ENCODE measurements around the gene MT1HL1. TPM values are rescaled to one million over a fixed set of nuclear protein-coding genes. Genes with fewer than 3 reads are reported as not detected.

Gene MT1HL1
- polyA plus RNA-seq, 1 of the 3 experiments (the other 2 are of a cell fraction): not detected

- ChIA-PET POLR2A (no interaction called here), CTCF (interaction anchor here (0.8 to 2.1 kb wide), 4 partner anchors 9 to 424 kb away, joined by 3 to 7 read pairs (median 4); partner anchors contain the start of gene RYR2)
- no peak overlapping the region for H3K9ac ChIP-seq
- H3F3A ChIP-seq (replicated peaks; ENCODE audit: insufficient read depth): no peaks in the 10 kb centered on the region
- H2AFZ ChIP-seq (ENCODE audit: low read depth): no peak overlapping the region
- no peak overlapping the region for H3K27ac ChIP-seq (ENCODE audit: low read depth in 2 of 2, low read length in 1 of 2)
- DNase-seq: no peak
- no peaks in the 10 kb centered on the region for H3K36me3 ChIP-seq (replicated peaks in 1 of 2; ENCODE audit: control insufficient read depth in 1 of 2, insufficient read depth in 2 of 2, low read length in 1 of 2)
- no peaks in the 10 kb centered on the region for H4K20me1 ChIP-seq (ENCODE audit: insufficient read depth)
- no peaks in the 10 kb centered on the region for H3K79me2 ChIP-seq (ENCODE audit: insufficient read depth)
- H3K4me2 ChIP-seq: no peak overlapping the region
- no peaks in the 10 kb centered on the region for H3K27me3 ChIP-seq (ENCODE audit: insufficient read depth)
- H3K9me3 ChIP-seq: peaks cover 3% of the 10 kb centered on the region; the same call in 1 of the 2 replicates
- TF ChIP-seq SMC3 (IDR thresholded peaks at IDR 0.05; ENCODE audit: low read depth, low read length) (no peak), ZBTB33 (IDR thresholded peaks at IDR 0.05; ENCODE audit: borderline replicate concordance, low read depth) (no peak)
- no peaks in the 10 kb centered on the region for H3K9me2 ChIP-seq
- H3K4me1 ChIP-seq (ENCODE audit: control insufficient read depth in 1 of 2, insufficient read depth in 2 of 2, low read depth in 1 of 2, low read length in 1 of 2): no peaks in the 10 kb centered on the region
- 26% methylated on average over 4 of the region's 4 CpGs for WGBS (ENCODE audit: low lambda C conversion rate)
- no peak overlapping the region for H3K4me3 ChIP-seq (ENCODE audit: low read depth in 2 of 2, low read length in 1 of 2)
Measured at GRCh38 chr1:237033061-237033460, 28.8 kb upstream of the MT1HL1 start.

- Histone ChIP-seq H3K27me3 (ENCODE audit: insufficient read depth) (no peaks in the 10 kb centered on the region), H3K4me1 (ENCODE audit: control insufficient read depth in 1 of 2, insufficient read depth in 2 of 2, low read depth in 1 of 2, low read length in 1 of 2) (no peaks in the 10 kb centered on the region), H4K20me1 (ENCODE audit: insufficient read depth) (no peaks in the 10 kb centered on the region), H3K4me2 (no peak overlapping the region), H3K27ac (ENCODE audit: low read depth in 2 of 2, low read length in 1 of 2) (no peak overlapping the region), H3K9ac (no peak overlapping the region), H3K9me3 (peaks cover 4% of the 10 kb centered on the region; the same call in 1 of the 2 replicates), H3K36me3 (replicated peaks in 1 of 2; ENCODE audit: control insufficient read depth in 1 of 2, insufficient read depth in 2 of 2, low read length in 1 of 2) (no peaks in the 10 kb centered on the region), H3K9me2 (no peaks in the 10 kb centered on the region), H2AFZ (ENCODE audit: low read depth) (no peak overlapping the region), H3K79me2 (ENCODE audit: insufficient read depth) (no peaks in the 10 kb centered on the region), H3F3A (replicated peaks; ENCODE audit: insufficient read depth) (no peaks in the 10 kb centered on the region), H3K4me3 (ENCODE audit: low read depth in 2 of 2, low read length in 1 of 2) (no peak overlapping the region)
- 39% methylated on average over 7 of the region's 7 CpGs for WGBS (ENCODE audit: low lambda C conversion rate)
- no peak for DNase-seq
- ChIA-PET CTCF (interaction anchor here (1.4 to 2.1 kb wide), 2 partner anchors 10 to 423 kb away, joined by 5 read pairs; partner anchors contain the start of gene RYR2), POLR2A (no interaction called here)
- TF ChIP-seq ZBTB33 (IDR thresholded peaks at IDR 0.05; ENCODE audit: borderline replicate concordance, low read depth) (no peak), JUND (IDR thresholded peaks at IDR 0.05) (no peak), TCF12 (IDR thresholded peaks at IDR 0.05) (no peak), RCOR1 (IDR thresholded peaks at IDR 0.05; ENCODE audit: low read length) (no peak), TAF1 (IDR thresholded peaks at IDR 0.05; ENCODE audit: borderline replicate concordance, low read depth, low read length) (no peak), CHD2 (IDR thresholded peaks at IDR 0.05; ENCODE audit: low read length, partially characterized antibody) (no peak), NRF1 (IDR thresholded peaks at IDR 0.05; ENCODE audit: low read depth, low read length) (no peak), RXRA (IDR thresholded peaks at IDR 0.05; ENCODE audit: borderline replicate concordance, low read depth) (no peak), GABPA (IDR thresholded peaks at IDR 0.05; ENCODE audit: low read depth) (no peak), FOXM1 (IDR thresholded peaks at IDR 0.05; ENCODE audit: low read depth) (no peak), EP300 (IDR thresholded peaks at IDR 0.05; ENCODE audit: borderline replicate concordance in 1 of 2, low read depth in 1 of 2, low read length in 1 of 2) (no peak), TEAD4 (IDR thresholded peaks at IDR 0.05; ENCODE audit: borderline replicate concordance, insufficient read depth) (no peak), MXI1 (IDR thresholded peaks at IDR 0.05; ENCODE audit: low read depth, low read length) (no peak), SIN3A (IDR thresholded peaks at IDR 0.05; ENCODE audit: borderline replicate concordance, low read depth, low read length) (no peak), MAX (IDR thresholded peaks at IDR 0.05; ENCODE audit: low read depth) (no peak), USF1 (IDR thresholded peaks at IDR 0.05; ENCODE audit: borderline replicate concordance, low read depth) (no peak), IRF3 (IDR thresholded peaks at IDR 0.05; ENCODE audit: low read depth, low read length) (no peak), RAD21 (IDR thresholded peaks at IDR 0.05; ENCODE audit: low read length) (no peak), EZH2phosphoT487 (IDR thresholded peaks at IDR 0.05; ENCODE audit: borderline replicate concordance, low read depth) (no peak)
Measured at GRCh38 chr1:237032029-237032428, 27.8 kb upstream of the MT1HL1 start.
